Measurements from ENCODE around the gene KIF5A.

- no peak for TF ChIP-seq CTCF (IDR thresholded peaks at IDR 0.05)
- TF ChIP-seq POLR2A (IDR thresholded peaks at IDR 0.05): no peak
These were observed 38.1 kb upstream of the KIF5A start for GRCh38 chr12:57511588-57512325.
